WTC11 (cell line): Measurements from ENCODE around the gene CLEC1B. TPM values are rescaled to one million over a fixed set of nuclear protein-coding genes. Genes with fewer than 3 reads are reported as not detected.

Experiments used
- ATAC-seq: fragments of 200-7000 bp; cut with Tn5 transposase; 2 replicates; pipeline ENCODE4 v1.10.0; 2021; ENCODE audit warnings: mild to moderate bottlenecking, moderate library complexity
- CTCF ChIA-PET: fragments of 300-600 bp; sonication (Branson Sonifier 250); formaldehyde crosslinking; loops from one replicate; lab custom pipeline; 2021; ENCODE audit warnings: antibody characterized with exemption; lab: Charles Lee
- POLR2A ChIA-PET: fragments of 350-600 bp; sonication (Branson Sonifier 250); formaldehyde crosslinking; loops from one replicate; lab custom pipeline; 2021; ENCODE audit warnings: antibody characterized with exemption; lab: Charles Lee
- DNase-seq: peaks from one replicate; pipeline ENCODE4 v3.0.0; 2021; ENCODE audit warnings: low spot score
- H3K27ac Mint-ChIP-seq: 2 replicates; pipeline ENCODE4 v1.8.0; 2021; ENCODE audit warnings: mixed read lengths
- H3K27me3 Mint-ChIP-seq: 2 replicates; pipeline ENCODE4 v1.8.0; 2021; ENCODE audit warnings: low read depth, mild to moderate bottlenecking, moderate library complexity, mixed read lengths
- H3K36me3 Mint-ChIP-seq: 2 replicates; pipeline ENCODE4 v1.8.0; 2021; ENCODE audit warnings: mixed read lengths
- H3K4me1 Mint-ChIP-seq: 2 replicates; pipeline ENCODE4 v1.8.0; 2022; ENCODE audit warnings: mixed read lengths
- H3K4me3 Mint-ChIP-seq: 2 replicates; pipeline ENCODE4 v1.8.0; 2021; ENCODE audit warnings: mild to moderate bottlenecking, moderate library complexity, mixed read lengths
- H3K9me3 Mint-ChIP-seq: 2 replicates; pipeline ENCODE4 v1.8.0; 2021; ENCODE audit warnings: mixed read lengths
- AR ChIP-seq: fragments of 250-450 bp; sonication (Bioruptor Pico); IDR thresholded peaks from 2 replicates; pipeline ENCODE4 v1.9.0; 2021; ENCODE audit warnings: mild to moderate bottlenecking
- CBFB ChIP-seq: sonication (generic); formaldehyde crosslinking; IDR thresholded peaks from 2 replicates; pipeline ENCODE4 v1.8.1; 2022; ENCODE audit warnings: mild to moderate bottlenecking, low read depth, missing genetic modification reagents
- E2F5 ChIP-seq: sonication (generic); formaldehyde crosslinking; IDR thresholded peaks from 2 replicates; pipeline ENCODE4 v1.8.1; 2022; ENCODE audit warnings: mild to moderate bottlenecking, moderate library complexity, missing genetic modification reagents
- ESRRA ChIP-seq: sonication (generic); formaldehyde crosslinking; IDR thresholded peaks from 2 replicates; pipeline ENCODE4 v1.8.1; 2022; ENCODE audit warnings: mild to moderate bottlenecking, missing genetic modification reagents, borderline replicate concordance
- ETV6 ChIP-seq: sonication (generic); formaldehyde crosslinking; IDR thresholded peaks from 2 replicates; pipeline ENCODE4 v1.8.1; 2022; ENCODE audit warnings: mild to moderate bottlenecking, missing genetic modification reagents
- GTF2I ChIP-seq: fragments of 250-450 bp; sonication (Bioruptor Pico); conservative IDR thresholded peaks from 2 replicates; pipeline ENCODE4 v1.4.0; 2021; ENCODE audit warnings: mild to moderate bottlenecking
- HMGA2 ChIP-seq: fragments of 250-450 bp; sonication (Bioruptor Pico); IDR thresholded peaks from 2 replicates; pipeline ENCODE4 v1.4.0; 2021; ENCODE audit warnings: mild to moderate bottlenecking, moderate library complexity
- JAZF1 ChIP-seq: fragments of 250-450 bp; sonication (Bioruptor Pico); IDR thresholded peaks from 2 replicates; pipeline ENCODE4 v1.9.0; 2021; ENCODE audit warnings: moderate library complexity, mild to moderate bottlenecking, inconsistent platforms
- NR2C2 ChIP-seq: sonication (generic); formaldehyde crosslinking; IDR thresholded peaks from 2 replicates; pipeline ENCODE4 v1.8.0; 2022; ENCODE audit warnings: mild to moderate bottlenecking, missing genetic modification reagents
- OVOL2 ChIP-seq: fragments of 250-450 bp; sonication (Bioruptor Pico); IDR thresholded peaks from 2 replicates; pipeline ENCODE4 v1.9.0; 2021; ENCODE audit warnings: mild to moderate bottlenecking, borderline replicate concordance
- TCF7 ChIP-seq: sonication (generic); formaldehyde crosslinking; IDR thresholded peaks from 2 replicates; pipeline ENCODE4 v1.8.0; 2022; ENCODE audit warnings: mild to moderate bottlenecking, low read depth, missing genetic modification reagents, moderate library complexity
- ZNF138 ChIP-seq: sonication (generic); formaldehyde crosslinking; conservative IDR thresholded peaks from 2 replicates; pipeline ENCODE4 v1.8.1; 2022; ENCODE audit warnings: mild to moderate bottlenecking, moderate library complexity, missing genetic modification reagents
- ZNF232 ChIP-seq: sonication (generic); formaldehyde crosslinking; IDR thresholded peaks from 2 replicates; pipeline ENCODE4 v1.8.0; 2022; ENCODE audit warnings: mild to moderate bottlenecking, missing genetic modification reagents
- ZNF416 ChIP-seq: fragments of 250-450 bp; sonication (Bioruptor Pico); IDR thresholded peaks from 2 replicates; pipeline ENCODE4 v1.9.0; 2021; ENCODE audit warnings: mild to moderate bottlenecking, inconsistent platforms
- ZNF423 ChIP-seq: fragments of 250-450 bp; sonication (Bioruptor Pico); IDR thresholded peaks from 2 replicates; pipeline ENCODE4 v2.1.2; 2022; ENCODE audit warnings: mild to moderate bottlenecking, moderate library complexity
- ZNF512 ChIP-seq: sonication (generic); formaldehyde crosslinking; IDR thresholded peaks from 2 replicates; pipeline ENCODE4 v1.8.1; 2022; ENCODE audit warnings: missing genetic modification reagents, borderline replicate concordance
- total RNA-seq: library from RNA; stranded (reverse); gene quantifications from 3 replicates; pipeline ENCODE4 v1.2.3, GENCODE V29; 2021
- TF ChIP-seq, protein P1 (sequence below): sonication (generic); formaldehyde crosslinking; IDR thresholded peaks from 2 replicates; pipeline ENCODE4 v1.8.1; 2023; ENCODE audit warnings: mild to moderate bottlenecking, missing genetic modification reagents
- TF ChIP-seq, protein P2 (sequence below): sonication (generic); formaldehyde crosslinking; IDR thresholded peaks from 2 replicates; pipeline ENCODE4 v1.8.0; 2022; ENCODE audit warnings: missing genetic modification reagents
- TF ChIP-seq, protein P3 (sequence below): sonication (generic); formaldehyde crosslinking; IDR thresholded peaks from 2 replicates; pipeline ENCODE4 v1.8.1; 2023; ENCODE audit warnings: mild to moderate bottlenecking, missing genetic modification reagents, moderate library complexity

CLEC1B gene
- total RNA-seq, 1 experiment from 2014 or later, result not detected

DNA sequence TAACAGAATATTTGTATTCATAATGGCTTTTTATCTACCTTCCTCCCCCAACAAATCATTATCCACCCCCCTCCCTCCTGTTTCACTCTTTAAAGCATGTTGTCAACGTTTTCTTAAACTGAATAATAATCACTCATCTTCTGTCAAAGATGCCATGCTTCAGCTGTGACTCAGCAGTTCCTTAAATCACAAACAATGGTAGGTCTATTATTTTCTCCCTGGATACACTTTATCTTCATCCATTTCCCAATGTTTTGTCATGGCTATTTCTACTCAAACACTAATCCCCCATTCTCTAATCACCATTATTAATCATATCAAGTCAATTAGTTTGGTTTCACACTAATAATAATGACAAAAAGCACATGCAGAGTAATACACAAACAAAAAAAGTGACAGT lies 18.0 kb upstream of the CLEC1B start:
- DNase-seq, result no peak
- TF ChIP-seq, protein P1, sequence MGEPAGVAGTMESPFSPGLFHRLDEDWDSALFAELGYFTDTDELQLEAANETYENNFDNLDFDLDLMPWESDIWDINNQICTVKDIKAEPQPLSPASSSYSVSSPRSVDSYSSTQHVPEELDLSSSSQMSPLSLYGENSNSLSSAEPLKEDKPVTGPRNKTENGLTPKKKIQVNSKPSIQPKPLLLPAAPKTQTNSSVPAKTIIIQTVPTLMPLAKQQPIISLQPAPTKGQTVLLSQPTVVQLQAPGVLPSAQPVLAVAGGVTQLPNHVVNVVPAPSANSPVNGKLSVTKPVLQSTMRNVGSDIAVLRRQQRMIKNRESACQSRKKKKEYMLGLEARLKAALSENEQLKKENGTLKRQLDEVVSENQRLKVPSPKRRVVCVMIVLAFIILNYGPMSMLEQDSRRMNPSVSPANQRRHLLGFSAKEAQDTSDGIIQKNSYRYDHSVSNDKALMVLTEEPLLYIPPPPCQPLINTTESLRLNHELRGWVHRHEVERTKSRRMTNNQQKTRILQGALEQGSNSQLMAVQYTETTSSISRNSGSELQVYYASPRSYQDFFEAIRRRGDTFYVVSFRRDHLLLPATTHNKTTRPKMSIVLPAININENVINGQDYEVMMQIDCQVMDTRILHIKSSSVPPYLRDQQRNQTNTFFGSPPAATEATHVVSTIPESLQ (CRISPR knock-in tag), result no peak
- TF ChIP-seq ZNF138 (CRISPR knock-in tag), result no peak
- TF ChIP-seq ETV6 (CRISPR knock-in tag), result no peak
- no peak for TF ChIP-seq ZNF416
- POLR2A ChIA-PET, result no interaction called here
- Mint-ChIP-seq H3K9me3 (peaks cover 4% of the 10 kb centered on the region; the same call in 1 of the 2 replicates), H3K27me3 (peaks cover 5% of the 10 kb centered on the region; the same call in 1 of the 2 replicates), H3K27ac (no peak overlapping the region; the same call in 1 of the 2 replicates), H3K4me1 (peaks cover 10% of the 10 kb centered on the region), H3K4me3 (no peak overlapping the region), H3K36me3 (no peaks in the 10 kb centered on the region)
- CTCF ChIA-PET, result interaction anchor here (0.6 kb wide), 1 partner anchor 166 kb away, joined by 3 read pairs; no protein-coding TSS in a partner anchor
- ATAC-seq, result no peak

DNA sequence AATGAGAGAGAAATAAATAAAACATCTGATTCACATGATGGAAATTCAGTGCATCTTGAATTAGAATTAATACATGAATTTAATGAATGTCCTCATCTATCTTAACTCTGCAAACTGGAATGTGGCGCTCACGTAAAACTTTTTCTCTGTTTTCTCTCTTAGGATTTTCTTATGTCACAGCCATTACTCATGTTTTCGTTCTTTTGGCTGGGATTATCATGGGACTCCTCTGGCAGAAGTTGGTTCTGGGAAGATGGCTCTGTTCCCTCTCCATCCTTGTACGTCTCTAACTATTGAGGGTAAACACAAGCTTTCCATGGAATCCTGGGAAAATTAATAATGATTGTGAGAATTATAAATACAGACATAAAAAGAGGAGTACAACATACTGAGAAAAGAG lies 16.5 kb upstream of the CLEC1B start:
- DNase-seq (no peak), ATAC-seq (no peak)
- Mint-ChIP-seq H3K4me1 (peaks cover 10% of the 10 kb centered on the region), H3K9me3 (no peaks in the 10 kb centered on the region)
- CTCF ChIA-PET, result no interaction called here
- TF ChIP-seq JAZF1 (CRISPR knock-in tag) (no peak), ZNF232 (no peak)
- TF ChIP-seq, all 79 proteins: peak for 0
- H3K4me3 Mint-ChIP-seq, result no peak overlapping the region
- H3K36me3 Mint-ChIP-seq, result no peaks in the 10 kb centered on the region
- no peak overlapping the region for H3K27ac Mint-ChIP-seq
- POLR2A ChIA-PET, result no interaction called here
- no peaks in the 10 kb centered on the region for H3K27me3 Mint-ChIP-seq

GRCh38 chr12:10012630-10013330 lies 13.9 kb upstream of the CLEC1B start:
- Mint-ChIP-seq H3K4me3 (no peak overlapping the region), H3K27me3 (no peaks in the 10 kb centered on the region), H3K4me1 (peaks cover 10% of the 10 kb centered on the region), H3K27ac (no peak overlapping the region), H3K9me3 (no peaks in the 10 kb centered on the region), H3K36me3 (no peaks in the 10 kb centered on the region)
- ATAC-seq (no peak), DNase-seq (no peak)
- ChIA-PET POLR2A (interaction anchor here (0.6 kb wide), 1 partner anchor 98 kb away, joined by 3 read pairs; no protein-coding TSS in a partner anchor), CTCF (interaction anchor here (1.0 kb wide), 1 partner anchor 127 kb away, joined by 5 read pairs; no protein-coding TSS in a partner anchor)
- TF ChIP-seq CBFB (CRISPR knock-in tag) (no peak), TCF7 (CRISPR knock-in tag) (no peak), ESRRA (CRISPR knock-in tag) (no peak), AR (CRISPR knock-in tag) (no peak), NR2C2 (no peak), OVOL2 (CRISPR knock-in tag) (no peak), GTF2I (CRISPR knock-in tag) (no peak), E2F5 (no peak), ZNF512 (CRISPR knock-in tag) (no peak), ZNF423 (no peak), HMGA2 (no peak)
- TF ChIP-seq, protein P2, sequence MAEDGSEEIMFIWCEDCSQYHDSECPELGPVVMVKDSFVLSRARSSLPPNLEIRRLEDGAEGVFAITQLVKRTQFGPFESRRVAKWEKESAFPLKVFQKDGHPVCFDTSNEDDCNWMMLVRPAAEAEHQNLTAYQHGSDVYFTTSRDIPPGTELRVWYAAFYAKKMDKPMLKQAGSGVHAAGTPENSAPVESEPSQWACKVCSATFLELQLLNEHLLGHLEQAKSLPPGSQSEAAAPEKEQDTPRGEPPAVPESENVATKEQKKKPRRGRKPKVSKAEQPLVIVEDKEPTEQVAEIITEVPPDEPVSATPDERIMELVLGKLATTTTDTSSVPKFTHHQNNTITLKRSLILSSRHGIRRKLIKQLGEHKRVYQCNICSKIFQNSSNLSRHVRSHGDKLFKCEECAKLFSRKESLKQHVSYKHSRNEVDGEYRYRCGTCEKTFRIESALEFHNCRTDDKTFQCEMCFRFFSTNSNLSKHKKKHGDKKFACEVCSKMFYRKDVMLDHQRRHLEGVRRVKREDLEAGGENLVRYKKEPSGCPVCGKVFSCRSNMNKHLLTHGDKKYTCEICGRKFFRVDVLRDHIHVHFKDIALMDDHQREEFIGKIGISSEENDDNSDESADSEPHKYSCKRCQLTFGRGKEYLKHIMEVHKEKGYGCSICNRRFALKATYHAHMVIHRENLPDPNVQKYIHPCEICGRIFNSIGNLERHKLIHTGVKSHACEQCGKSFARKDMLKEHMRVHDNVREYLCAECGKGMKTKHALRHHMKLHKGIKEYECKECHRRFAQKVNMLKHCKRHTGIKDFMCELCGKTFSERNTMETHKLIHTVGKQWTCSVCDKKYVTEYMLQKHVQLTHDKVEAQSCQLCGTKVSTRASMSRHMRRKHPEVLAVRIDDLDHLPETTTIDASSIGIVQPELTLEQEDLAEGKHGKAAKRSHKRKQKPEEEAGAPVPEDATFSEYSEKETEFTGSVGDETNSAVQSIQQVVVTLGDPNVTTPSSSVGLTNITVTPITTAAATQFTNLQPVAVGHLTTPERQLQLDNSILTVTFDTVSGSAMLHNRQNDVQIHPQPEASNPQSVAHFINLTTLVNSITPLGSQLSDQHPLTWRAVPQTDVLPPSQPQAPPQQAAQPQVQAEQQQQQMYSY (CRISPR knock-in tag), result no peak
- TF ChIP-seq, protein P3, sequence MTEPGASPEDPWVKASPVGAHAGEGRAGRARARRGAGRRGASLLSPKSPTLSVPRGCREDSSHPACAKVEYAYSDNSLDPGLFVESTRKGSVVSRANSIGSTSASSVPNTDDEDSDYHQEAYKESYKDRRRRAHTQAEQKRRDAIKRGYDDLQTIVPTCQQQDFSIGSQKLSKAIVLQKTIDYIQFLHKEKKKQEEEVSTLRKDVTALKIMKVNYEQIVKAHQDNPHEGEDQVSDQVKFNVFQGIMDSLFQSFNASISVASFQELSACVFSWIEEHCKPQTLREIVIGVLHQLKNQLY (CRISPR knock-in tag), result no peak
